Natural killer cell (primary cell): ENCODE results near the gene SLC35F1. TPM values are rescaled to one million over a fixed set of nuclear protein-coding genes. Genes with fewer than 3 reads are reported as not detected.

Source experiments
- ATAC-seq, 3 donors: fragments of 150-1000 bp in 2 of 3; fragments of 200-7000 bp in 1 of 3; cut with Tn5 transposase; 1 replicate in 1 of 3; 2 replicates in 2 of 3; pipeline ENCODE4 v1.10.0; 2021; ENCODE audit warnings: mild to moderate bottlenecking in 2 of 3, moderate library complexity in 2 of 3
- DNase-seq, 2 donors: peaks; one replicate each; pipeline versions ENCODE4 v3.0.0 to v3.0.0-alpha.2; 2013 to 2021; ENCODE audit warnings: mixed read lengths in 1 of 2
- H3K27ac ChIP-seq: one replicate; pipeline ENCODE4 v1.5.1; 2013; ENCODE audit warnings: mild to moderate bottlenecking, low read length
- H3K27me3 ChIP-seq: one replicate; pipeline ENCODE4 v1.6.1; 2013; ENCODE audit warnings: low read length; ENCODE audit not compliant: control insufficient read depth, insufficient read depth
- H3K36me3 ChIP-seq: one replicate; pipeline ENCODE4 v1.6.1; 2013; ENCODE audit warnings: low read length; ENCODE audit not compliant: control insufficient read depth, insufficient read depth
- H3K4me1 ChIP-seq: one replicate; pipeline ENCODE4 v1.6.1; 2013; ENCODE audit warnings: low read length; ENCODE audit not compliant: control insufficient read depth, insufficient read depth
- H3K4me3 ChIP-seq: one replicate; pipeline ENCODE4 v1.5.1; 2013; ENCODE audit warnings: low read length
- H3K9me3 ChIP-seq: one replicate; pipeline ENCODE4 v1.6.1; 2013; ENCODE audit warnings: low read length; ENCODE audit not compliant: control insufficient read depth, insufficient read depth
- H3K27ac Mint-ChIP-seq, 2 donors: one replicate each; pipeline ENCODE4 v1.8.0; 2022; ENCODE audit warnings: mild to moderate bottlenecking in 2 of 2, mixed read lengths in 2 of 2, moderate library complexity in 1 of 2
- H3K27me3 Mint-ChIP-seq, 2 donors: one replicate each; pipeline ENCODE4 v1.8.0; 2022; ENCODE audit warnings: low read depth in 2 of 2, mixed read lengths in 2 of 2
- H3K36me3 Mint-ChIP-seq: one replicate; pipeline ENCODE4 v1.8.0; 2022; ENCODE audit warnings: mixed read lengths
- H3K4me1 Mint-ChIP-seq, 2 donors: one replicate each; pipeline ENCODE4 v1.8.0; 2022; ENCODE audit warnings: mixed read lengths in 2 of 2
- H3K4me3 Mint-ChIP-seq: one replicate; pipeline ENCODE4 v1.8.0; 2022; ENCODE audit warnings: mild to moderate bottlenecking, moderate library complexity, mixed read lengths
- H3K9me3 Mint-ChIP-seq, 2 donors: one replicate each; pipeline ENCODE4 v1.8.0; 2022; ENCODE audit warnings: mixed read lengths in 2 of 2
- WGBS: methylation state at CpG from one replicate; pipeline ENCODE4 v1.1.7; 2013; ENCODE audit warnings: missing lambda C conversion rate; ENCODE audit not compliant: insufficient coverage; 5-methylcytosine and 5-hydroxymethylcytosine counted together
- intact Hi-C: fragments of 100-400 bp; cut with micrococcal nuclease; formaldehyde crosslinking; loops from one replicate; pipeline ENCODE4 v1.14.2; 2022
- total RNA-seq, 4 donors: library from RNA; stranded (reverse); fragments of 120-200 nt in 1 of 4; gene quantifications; one replicate each; pipeline versions ENCODE4 v1.2.3 to v1.2.4, GENCODE V29; 2013 to 2022
- TF ChIP-seq, protein P1 (sequence below): fragments of 200-600 bp; IDR thresholded peaks from one replicate; pipeline ENCODE4 v1.8.0; 2022; ENCODE audit warnings: antibody characterized with exemption

The SLC35F1 gene
- total RNA-seq, 3 donors from 2014 or later (not counting 1 experiment from before 2014, with no cell fraction given): not detected

GRCh38 chr6:118161343-118161742 lies 254.3 kb downstream of the SLC35F1 start:
- no peak for ATAC-seq
- no peaks in the 10 kb centered on the region for H3K27me3 ChIP-seq

GRCh38 chr6:118163542-118163941 lies 256.5 kb downstream of the SLC35F1 start:
- TF ChIP-seq, protein P1, sequence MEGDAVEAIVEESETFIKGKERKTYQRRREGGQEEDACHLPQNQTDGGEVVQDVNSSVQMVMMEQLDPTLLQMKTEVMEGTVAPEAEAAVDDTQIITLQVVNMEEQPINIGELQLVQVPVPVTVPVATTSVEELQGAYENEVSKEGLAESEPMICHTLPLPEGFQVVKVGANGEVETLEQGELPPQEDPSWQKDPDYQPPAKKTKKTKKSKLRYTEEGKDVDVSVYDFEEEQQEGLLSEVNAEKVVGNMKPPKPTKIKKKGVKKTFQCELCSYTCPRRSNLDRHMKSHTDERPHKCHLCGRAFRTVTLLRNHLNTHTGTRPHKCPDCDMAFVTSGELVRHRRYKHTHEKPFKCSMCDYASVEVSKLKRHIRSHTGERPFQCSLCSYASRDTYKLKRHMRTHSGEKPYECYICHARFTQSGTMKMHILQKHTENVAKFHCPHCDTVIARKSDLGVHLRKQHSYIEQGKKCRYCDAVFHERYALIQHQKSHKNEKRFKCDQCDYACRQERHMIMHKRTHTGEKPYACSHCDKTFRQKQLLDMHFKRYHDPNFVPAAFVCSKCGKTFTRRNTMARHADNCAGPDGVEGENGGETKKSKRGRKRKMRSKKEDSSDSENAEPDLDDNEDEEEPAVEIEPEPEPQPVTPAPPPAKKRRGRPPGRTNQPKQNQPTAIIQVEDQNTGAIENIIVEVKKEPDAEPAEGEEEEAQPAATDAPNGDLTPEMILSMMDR: no peak
- no peaks in the 10 kb centered on the region for H3K36me3 Mint-ChIP-seq
- H3K27me3 ChIP-seq: no peaks in the 10 kb centered on the region
- H3K9me3 ChIP-seq: no peaks in the 10 kb centered on the region
- no peak overlapping the region for H3K27ac Mint-ChIP-seq
- H3K36me3 ChIP-seq: no peaks in the 10 kb centered on the region
- intact Hi-C loops: no loop called here
- H3K4me3 ChIP-seq: no peak overlapping the region
- peaks cover 0 to 3% of the 10 kb centered on the region in 2 donors for H3K27me3 Mint-ChIP-seq
- H3K27ac ChIP-seq: no peak overlapping the region
- ATAC-seq (no peak), DNase-seq (no peak)
- no peak overlapping the region for H3K4me3 Mint-ChIP-seq
- no peaks in the 10 kb centered on the region for H3K4me1 ChIP-seq
- WGBS: 57% methylated on average over 1 of the region's 1 CpG
- H3K4me1 Mint-ChIP-seq: no peaks in the 10 kb centered on the region
- H3K9me3 Mint-ChIP-seq: no peaks in the 10 kb centered on the region

More at GRCh38 chr6:118161343-118161742, 254.3 kb downstream of the SLC35F1 start:
- H3K4me1 Mint-ChIP-seq: no peaks in the 10 kb centered on the region
- no peaks in the 10 kb centered on the region for H3K36me3 ChIP-seq
- no peaks in the 10 kb centered on the region for H3K4me1 ChIP-seq
- H3K36me3 Mint-ChIP-seq: no peaks in the 10 kb centered on the region
- no peak overlapping the region for H3K27ac ChIP-seq
- H3K9me3 ChIP-seq: no peaks in the 10 kb centered on the region
- peaks cover 0 to 5% of the 10 kb centered on the region in 2 donors for H3K27me3 Mint-ChIP-seq
- H3K9me3 Mint-ChIP-seq: no peaks in the 10 kb centered on the region
- WGBS: 71% methylated on average over 1 of the region's 1 CpG
- DNase-seq: no peak
- H3K4me3 ChIP-seq: no peak overlapping the region
- intact Hi-C loops: no loop called here
- TF ChIP-seq, protein P1: no peak
- no peak overlapping the region for H3K27ac Mint-ChIP-seq
- H3K4me3 Mint-ChIP-seq: no peak overlapping the region

DNA sequence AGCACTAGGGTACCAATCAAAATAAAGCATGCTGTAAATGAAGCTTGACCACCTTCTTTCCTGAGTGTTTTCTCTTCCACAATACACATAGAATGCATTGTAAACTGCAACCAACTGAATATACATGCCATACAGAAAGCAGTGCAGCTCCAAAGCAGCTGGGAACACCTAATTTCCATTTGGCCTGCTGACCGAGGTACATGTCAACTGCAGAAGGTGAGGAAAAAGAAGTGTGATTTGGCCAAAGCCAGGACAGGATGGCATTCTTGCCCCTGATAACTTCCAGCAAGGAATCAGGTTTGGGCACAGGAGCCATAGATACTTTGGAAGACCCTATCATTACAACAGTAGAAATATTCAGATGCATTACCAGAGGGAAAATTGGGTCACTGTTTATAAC lies 258.4 kb downstream of the SLC35F1 start:
- Histone ChIP-seq H3K36me3 (no peaks in the 10 kb centered on the region), H3K4me3 (no peak overlapping the region), H3K27ac (no peak overlapping the region), H3K4me1 (no peaks in the 10 kb centered on the region), H3K9me3 (no peaks in the 10 kb centered on the region), H3K27me3 (no peaks in the 10 kb centered on the region)
- H3K4me1 Mint-ChIP-seq: no peaks in the 10 kb centered on the region
- intact Hi-C loops: no loop called here
- no peak overlapping the region for H3K27ac Mint-ChIP-seq
- no peak for ATAC-seq
- TF ChIP-seq, protein P1: no peak
- H3K36me3 Mint-ChIP-seq: no peaks in the 10 kb centered on the region
- no peak overlapping the region for H3K4me3 Mint-ChIP-seq
- no peaks in the 10 kb centered on the region for H3K9me3 Mint-ChIP-seq
- H3K27me3 Mint-ChIP-seq: peaks cover 0 to 3% of the 10 kb centered on the region in 2 donors
- WGBS: 61% methylated on average over 1 of the region's 1 CpG
- no peak for DNase-seq

GRCh38 chr6:118168421-118168820 lies 261.4 kb downstream of the SLC35F1 start:
- ATAC-seq (no peak), DNase-seq (no peak)
- H3K36me3 ChIP-seq: no peaks in the 10 kb centered on the region
- H3K27ac ChIP-seq: no peak overlapping the region
- no peak overlapping the region for H3K4me3 ChIP-seq
- Mint-ChIP-seq H3K4me1 (no peaks in the 10 kb centered on the region), H3K27me3 (peaks cover 0 to 3% of the 10 kb centered on the region in 2 donors), H3K4me3 (no peak overlapping the region), H3K9me3 (peaks cover 0 to under 1% of the 10 kb centered on the region in 2 donors), H3K36me3 (no peaks in the 10 kb centered on the region), H3K27ac (no peak overlapping the region)
- no peaks in the 10 kb centered on the region for H3K27me3 ChIP-seq
- TF ChIP-seq, protein P1: no peak
- no peaks in the 10 kb centered on the region for H3K4me1 ChIP-seq
- WGBS: 85% methylated on average over 5 of the region's 5 CpGs
- intact Hi-C loops: no loop called here
- H3K9me3 ChIP-seq: no peaks in the 10 kb centered on the region
